Liver (tissue), 3 donors: ENCODE data around the gene TMEM17.

Experiments used
- CTCF ChIP-seq: fragments of 150-350 bp; IDR thresholded peaks from 2 replicates; pipeline ENCODE4 v1.5.1; 2017; ENCODE audit warnings: improper control_type of control experiment, low read depth, low read length; ENCODE audit not compliant: missing input control
- RAD21 ChIP-seq, 2 donors: IDR thresholded peaks; 2 replicates each; pipeline ENCODE4 v1.6.1; 2016; ENCODE audit warnings: antibody characterized with exemption in 2 of 2, mild to moderate bottlenecking in 2 of 2
- donor health status: healthy.
- donor health status: healthy.

- TF ChIP-seq CTCF (no peak), RAD21 (IDR thresholded peaks at IDR 0.05) (peak; percentile 33 to 58)
These were observed 10.2 kb downstream of the TMEM17 start for GRCh38 chr2:62495761-62496160.
